Fibroblast of mammary gland (primary cell): ENCODE measurements around the gene PMFBP1.

Experiments
- DNase-seq: peaks from one replicate; pipeline ENCODE4 v3.0.0-alpha.2; 2010; ENCODE audit warnings: low read depth
- H3K4me3 ChIP-seq: 2 replicates; pipeline ENCODE4 v1.5.1; 2011; ENCODE audit warnings: low read depth, mild to moderate bottlenecking, low read length, moderate library complexity; ENCODE audit not compliant: control insufficient read depth
- TF ChIP-seq, protein P1 (sequence below): conservative IDR thresholded peaks from 2 replicates; pipeline ENCODE4 v1.5.1; 2011; ENCODE audit warnings: low read depth, low read length, inconsistent platforms; ENCODE audit not compliant: control insufficient read depth, insufficient read depth

Gene PMFBP1

DNA sequence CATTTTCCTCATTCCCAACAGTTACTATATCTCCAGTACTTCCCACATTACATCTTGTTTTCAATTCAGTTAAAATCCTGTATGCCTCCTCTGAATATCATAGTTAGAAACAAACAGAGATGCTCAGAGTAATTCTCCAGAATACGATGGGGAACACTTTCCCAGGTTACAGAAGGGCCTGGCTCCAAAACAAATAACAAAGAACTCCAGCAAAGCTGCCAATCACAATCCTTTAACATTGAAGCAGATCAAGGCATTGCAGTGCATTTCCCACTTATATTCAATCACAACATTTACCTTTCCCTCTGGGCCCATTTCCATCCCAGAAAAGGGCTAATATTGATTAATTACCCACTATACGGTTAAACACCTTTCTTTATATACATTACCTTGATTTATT, 29.4 kb upstream of the PMFBP1 start:
- TF ChIP-seq, protein P1, sequence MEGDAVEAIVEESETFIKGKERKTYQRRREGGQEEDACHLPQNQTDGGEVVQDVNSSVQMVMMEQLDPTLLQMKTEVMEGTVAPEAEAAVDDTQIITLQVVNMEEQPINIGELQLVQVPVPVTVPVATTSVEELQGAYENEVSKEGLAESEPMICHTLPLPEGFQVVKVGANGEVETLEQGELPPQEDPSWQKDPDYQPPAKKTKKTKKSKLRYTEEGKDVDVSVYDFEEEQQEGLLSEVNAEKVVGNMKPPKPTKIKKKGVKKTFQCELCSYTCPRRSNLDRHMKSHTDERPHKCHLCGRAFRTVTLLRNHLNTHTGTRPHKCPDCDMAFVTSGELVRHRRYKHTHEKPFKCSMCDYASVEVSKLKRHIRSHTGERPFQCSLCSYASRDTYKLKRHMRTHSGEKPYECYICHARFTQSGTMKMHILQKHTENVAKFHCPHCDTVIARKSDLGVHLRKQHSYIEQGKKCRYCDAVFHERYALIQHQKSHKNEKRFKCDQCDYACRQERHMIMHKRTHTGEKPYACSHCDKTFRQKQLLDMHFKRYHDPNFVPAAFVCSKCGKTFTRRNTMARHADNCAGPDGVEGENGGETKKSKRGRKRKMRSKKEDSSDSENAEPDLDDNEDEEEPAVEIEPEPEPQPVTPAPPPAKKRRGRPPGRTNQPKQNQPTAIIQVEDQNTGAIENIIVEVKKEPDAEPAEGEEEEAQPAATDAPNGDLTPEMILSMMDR = no peak
- H3K4me3 ChIP-seq = no peak overlapping the region
- no peak for DNase-seq

DNA sequence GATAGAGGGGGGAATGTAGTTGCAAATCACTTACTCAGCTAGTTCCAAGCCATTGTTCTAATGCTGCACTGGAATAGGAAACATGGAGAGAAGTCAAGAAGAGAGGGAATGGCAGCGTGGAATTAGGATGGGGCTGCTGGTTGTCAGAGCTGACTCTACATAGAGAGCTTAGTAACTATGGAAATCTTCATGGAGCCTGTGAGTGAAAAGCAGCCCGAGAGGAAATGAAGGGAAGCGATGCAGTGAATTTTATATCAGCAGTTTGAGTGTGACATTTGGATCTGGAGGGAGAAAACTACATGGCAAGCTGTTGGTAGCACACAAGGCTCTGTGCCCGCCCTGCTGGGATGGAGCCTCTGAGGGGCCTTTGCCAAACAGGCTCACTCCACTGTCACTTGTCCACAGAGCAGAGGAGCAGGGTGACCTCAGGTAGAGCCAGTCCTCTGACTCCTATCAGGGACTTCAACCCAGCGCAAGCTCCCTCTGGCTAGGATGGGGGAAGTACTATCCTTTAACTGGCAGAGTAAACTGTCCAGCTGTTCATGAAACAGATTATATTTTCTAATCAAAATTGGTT, 27.9 kb upstream of the PMFBP1 start:
- TF ChIP-seq, protein P1 = no peak
- no peak for DNase-seq
- no peak overlapping the region for H3K4me3 ChIP-seq

DNA sequence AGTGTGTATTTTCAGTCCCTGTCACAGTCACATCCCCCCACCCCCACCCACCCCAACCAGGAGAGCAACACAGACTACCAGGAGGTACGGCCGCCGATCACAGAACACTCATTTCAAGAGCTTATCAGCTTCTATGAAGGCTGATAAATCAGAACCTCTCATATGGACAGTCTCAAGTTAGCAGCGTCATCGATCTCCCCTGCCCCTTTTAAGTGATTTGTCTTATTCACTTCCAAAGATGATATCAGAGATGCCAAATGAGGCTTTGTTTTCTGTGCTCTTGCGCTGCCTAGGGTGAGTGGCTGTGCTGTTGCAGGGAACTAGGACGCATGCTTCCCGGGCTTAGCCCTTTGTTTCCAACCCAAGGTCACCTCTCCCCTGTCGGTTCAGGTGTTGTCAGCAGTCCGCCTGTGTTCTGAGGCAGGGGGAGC, 26.8 kb upstream of the PMFBP1 start:
- H3K4me3 ChIP-seq = no peak overlapping the region
- DNase-seq = no peak
- TF ChIP-seq, protein P1 = no peak

DNA sequence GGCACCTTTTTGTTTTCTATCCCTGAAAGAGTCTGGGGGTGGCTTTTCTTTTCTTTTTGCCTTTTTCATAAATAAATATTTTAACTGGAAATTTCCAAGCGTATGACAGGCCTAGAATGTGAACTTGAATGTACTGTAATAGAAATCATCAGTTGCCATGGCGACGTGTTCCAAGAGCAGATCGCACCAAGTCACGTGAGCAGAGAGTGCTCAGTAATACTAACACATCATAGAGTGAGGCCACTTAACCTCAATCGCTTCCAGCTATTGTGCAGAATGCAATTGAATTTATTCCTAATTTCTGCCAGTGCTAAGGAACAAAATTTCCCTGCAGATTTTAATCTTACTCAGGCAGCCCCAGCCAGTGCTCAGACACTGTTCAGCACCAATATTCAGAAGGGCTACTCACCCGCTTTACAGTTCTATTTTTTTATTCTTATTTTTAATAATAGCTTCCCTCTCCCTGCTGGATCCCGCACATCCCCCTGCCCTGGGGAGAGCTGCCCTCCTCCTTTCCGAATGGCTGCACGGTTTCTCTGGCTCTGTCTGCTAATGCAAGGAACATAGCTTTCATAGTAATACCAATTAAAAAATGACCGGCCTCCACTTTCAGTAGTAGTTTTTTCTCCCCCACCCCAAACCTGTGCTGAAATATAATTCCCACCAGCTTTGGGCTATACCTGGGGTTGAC, 26.2 kb upstream of the PMFBP1 start:
- TF ChIP-seq, protein P1 = no peak
- H3K4me3 ChIP-seq = no peak overlapping the region
- DNase-seq = peak; percentile 93

DNA sequence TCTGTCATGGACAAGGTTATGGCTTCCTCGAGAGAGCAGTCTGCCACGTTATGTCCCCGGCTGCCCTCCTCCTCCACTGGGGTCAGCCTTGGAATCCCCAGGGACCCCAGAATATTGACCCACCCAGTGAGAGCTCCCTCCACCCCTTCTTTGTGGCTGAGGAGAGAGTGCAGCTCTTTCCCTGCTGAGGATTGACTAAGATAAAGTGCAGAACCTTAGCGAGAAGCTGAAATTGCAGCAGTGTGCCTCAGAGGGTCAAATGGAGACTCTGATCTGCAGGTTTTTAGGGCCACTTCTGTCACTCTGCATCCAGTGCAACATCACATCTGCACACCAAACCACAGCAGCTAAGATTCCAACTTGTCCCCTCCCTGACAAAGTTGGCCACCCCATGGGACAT, 25.6 kb upstream of the PMFBP1 start:
- DNase-seq = no peak
- no peak overlapping the region for H3K4me3 ChIP-seq
- TF ChIP-seq, protein P1 = no peak

DNA sequence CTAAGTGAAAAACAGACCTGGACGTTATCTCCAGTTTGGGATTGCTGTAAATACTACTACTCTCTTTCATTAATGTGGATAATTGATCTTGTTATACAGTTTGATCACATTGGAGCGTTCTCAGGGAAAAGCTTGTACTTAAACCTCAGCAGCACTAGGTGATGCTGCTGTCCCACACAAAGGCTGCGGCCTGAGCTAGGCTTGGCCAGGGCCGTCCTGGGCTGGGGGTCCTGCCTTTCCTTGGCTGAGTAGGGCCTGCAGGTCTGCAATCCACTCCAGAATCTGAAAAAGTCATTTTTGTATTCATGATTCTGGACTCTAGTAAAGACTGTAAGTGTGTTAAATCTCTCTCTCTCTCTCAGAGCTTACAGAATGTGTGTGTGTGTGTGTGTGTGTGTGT, 23.7 kb upstream of the PMFBP1 start:
- DNase-seq = no peak
- H3K4me3 ChIP-seq = no peak overlapping the region
- TF ChIP-seq, protein P1 = no peak
